Transverse colon (tissue), 4 donors: ENCODE measurements around the gene NOTCH1.

Source experiments
- POLR2AphosphoS5 ChIP-seq, 3 donors: sonication (generic); formaldehyde crosslinking; IDR thresholded peaks; one replicate each; pipeline ENCODE4 v1.6.1; 2016; ENCODE audit warnings: antibody characterized with exemption in 3 of 3
- TF ChIP-seq, protein P1 (sequence below), 5 experiments: fragments of 200-600 bp in 3 of 5; fragments of 450-650 bp in 2 of 5; sonication (generic) in 3 of 5; IDR thresholded peaks; 1 replicate in 2 of 5; 2 replicates in 3 of 5; pipeline ENCODE4 v1.5.1; 2016 to 2017; ENCODE audit warnings: antibody characterized with exemption in 5 of 5, inconsistent platforms in 3 of 5, mild to moderate bottlenecking in 2 of 5, moderate library complexity in 1 of 5

DNA sequence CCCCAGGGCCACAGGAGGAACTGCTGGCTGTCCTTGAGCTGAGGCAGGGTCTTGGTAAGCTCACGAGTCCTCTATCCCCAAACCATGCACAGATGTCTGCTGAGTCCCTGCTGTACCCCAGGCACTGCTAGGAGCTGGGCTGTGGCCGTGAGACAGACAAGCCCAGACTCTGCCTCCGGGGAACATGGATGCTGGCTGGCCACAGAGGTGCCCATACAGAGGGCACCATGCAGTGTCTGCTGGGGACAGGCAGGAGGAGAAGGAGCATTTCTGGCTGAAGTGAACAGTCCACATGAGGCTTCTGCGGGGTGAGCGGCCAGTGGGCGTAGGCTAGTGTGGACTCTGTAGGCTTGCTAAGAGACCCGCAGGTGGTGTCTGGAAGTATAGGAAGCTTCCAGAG, 58.2 kb downstream of the NOTCH1 start:
- TF ChIP-seq, protein P1, sequence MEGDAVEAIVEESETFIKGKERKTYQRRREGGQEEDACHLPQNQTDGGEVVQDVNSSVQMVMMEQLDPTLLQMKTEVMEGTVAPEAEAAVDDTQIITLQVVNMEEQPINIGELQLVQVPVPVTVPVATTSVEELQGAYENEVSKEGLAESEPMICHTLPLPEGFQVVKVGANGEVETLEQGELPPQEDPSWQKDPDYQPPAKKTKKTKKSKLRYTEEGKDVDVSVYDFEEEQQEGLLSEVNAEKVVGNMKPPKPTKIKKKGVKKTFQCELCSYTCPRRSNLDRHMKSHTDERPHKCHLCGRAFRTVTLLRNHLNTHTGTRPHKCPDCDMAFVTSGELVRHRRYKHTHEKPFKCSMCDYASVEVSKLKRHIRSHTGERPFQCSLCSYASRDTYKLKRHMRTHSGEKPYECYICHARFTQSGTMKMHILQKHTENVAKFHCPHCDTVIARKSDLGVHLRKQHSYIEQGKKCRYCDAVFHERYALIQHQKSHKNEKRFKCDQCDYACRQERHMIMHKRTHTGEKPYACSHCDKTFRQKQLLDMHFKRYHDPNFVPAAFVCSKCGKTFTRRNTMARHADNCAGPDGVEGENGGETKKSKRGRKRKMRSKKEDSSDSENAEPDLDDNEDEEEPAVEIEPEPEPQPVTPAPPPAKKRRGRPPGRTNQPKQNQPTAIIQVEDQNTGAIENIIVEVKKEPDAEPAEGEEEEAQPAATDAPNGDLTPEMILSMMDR (IDR thresholded peaks at IDR 0.05): no peak
- no peak for TF ChIP-seq POLR2AphosphoS5 (IDR thresholded peaks at IDR 0.05)
